NT2/D1 (cell line): ENCODE measurements around the gene NAGPA.

ENCODE experiments used
- SUZ12 ChIP-seq: IDR thresholded peaks from 2 replicates; pipeline ENCODE4 v1.6.1; 2011; ENCODE audit not compliant: insufficient read length, insufficient read depth; ENCODE audit errors: extremely low read depth
- YY1 ChIP-seq: IDR thresholded peaks from 2 replicates; pipeline ENCODE4 v1.6.1; 2011; ENCODE audit not compliant: insufficient read length, insufficient read depth
- ZNF274 ChIP-seq: IDR thresholded peaks from 2 replicates; pipeline ENCODE4 v1.6.1; 2011; ENCODE audit warnings: mild to moderate bottlenecking, low read depth, low read length

DNA sequence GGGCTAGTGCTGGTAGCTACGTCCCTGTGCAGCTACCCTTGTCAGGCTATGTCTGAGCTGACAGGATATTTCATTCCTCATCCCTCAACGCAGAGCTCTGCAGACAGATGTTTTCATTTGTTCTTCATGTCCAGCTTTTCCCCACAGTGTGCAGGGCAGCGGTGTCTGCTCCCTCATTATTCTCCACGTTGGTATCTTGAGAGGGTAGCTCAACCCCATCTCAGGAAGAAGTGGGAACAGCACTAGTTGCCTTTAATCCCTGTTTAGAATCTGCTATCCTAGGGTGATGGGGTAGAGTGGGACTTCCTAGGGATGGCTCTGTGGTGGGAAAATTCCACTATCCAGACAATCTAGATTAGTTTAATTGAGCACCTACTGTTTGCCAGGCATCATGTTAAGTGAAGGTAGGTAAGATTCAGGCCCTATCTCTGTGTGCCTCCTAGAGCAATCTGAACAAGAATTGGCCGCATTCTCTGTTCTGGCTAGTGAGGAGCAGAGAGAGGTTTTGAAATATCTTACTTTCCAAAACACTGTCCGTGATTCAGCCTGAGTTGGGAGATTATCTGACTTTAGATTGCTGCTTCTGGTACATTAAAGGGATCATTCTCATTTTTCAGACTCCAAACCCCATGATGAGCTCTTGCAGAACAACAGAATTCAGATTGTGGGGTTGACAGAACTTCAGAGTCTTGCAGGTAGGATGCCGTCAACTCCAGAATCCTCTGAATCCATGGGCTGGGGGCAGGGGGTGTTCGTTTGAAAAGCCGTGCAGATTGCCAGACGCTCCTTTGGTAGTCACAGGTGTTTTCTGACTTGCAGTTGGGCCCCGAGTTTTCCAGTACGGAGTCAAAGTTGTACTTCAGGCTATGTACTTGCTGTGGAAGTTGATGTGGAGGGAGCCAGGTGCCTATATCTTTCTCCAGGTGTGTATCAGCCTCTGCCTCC is 38.9 kb upstream of the NAGPA start:
- TF ChIP-seq ZNF274 (no peak), YY1 (no peak), SUZ12 (no peak)
